GM19468 (cell line): ENCODE data around the gene ABCF2.

Source experiments
- ATAC-seq: cut with Tn5 transposase; IDR thresholded peaks from one replicate; pipeline ENCODE4 v1.9.1; 2021; ENCODE audit warnings: mild to moderate bottlenecking, moderate library complexity, moderate number of reproducible peaks; ENCODE audit not compliant: unreplicated experiment; ENCODE audit errors: extremely low read depth

The ABCF2 gene

DNA sequence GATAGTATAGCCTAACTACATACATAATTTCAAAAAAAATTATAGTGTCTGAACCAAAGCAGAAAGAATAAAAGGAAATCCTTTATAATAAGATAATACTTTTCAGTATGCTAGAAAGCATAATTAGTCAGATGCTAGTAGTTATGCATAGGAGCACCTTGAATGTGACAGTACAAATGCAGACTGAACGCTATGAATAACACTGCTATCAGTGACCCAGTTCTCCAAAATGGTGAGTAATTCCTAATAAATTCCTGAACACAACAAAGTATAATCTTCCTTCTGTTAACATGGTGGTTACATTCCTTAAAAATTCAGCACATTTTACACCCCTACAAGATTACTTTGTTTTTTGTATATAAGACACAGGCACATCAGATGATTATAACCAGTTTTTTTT is 4.1 kb upstream of the ABCF2 start:
- no peak for ATAC-seq

DNA sequence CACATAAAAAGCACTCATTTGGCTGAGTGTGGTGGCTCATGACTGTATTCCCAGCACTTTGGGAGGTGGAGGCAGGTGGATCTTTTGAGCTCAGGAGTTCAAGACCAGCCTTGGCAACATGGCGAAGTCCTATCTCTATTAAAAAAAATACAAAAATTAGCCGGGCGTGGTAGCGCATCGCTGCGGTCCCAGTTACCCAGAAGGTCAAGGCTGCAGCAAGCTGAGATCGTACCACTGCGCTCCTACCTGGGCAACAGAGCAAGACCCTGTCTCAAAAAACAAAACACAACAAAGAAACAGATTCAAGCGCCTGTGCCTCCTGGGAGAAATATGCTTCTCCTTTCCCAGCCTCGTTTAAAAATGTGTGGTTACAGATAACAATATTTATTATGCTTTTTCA is 2.2 kb upstream of the ABCF2 start:
- ATAC-seq: no peak

DNA sequence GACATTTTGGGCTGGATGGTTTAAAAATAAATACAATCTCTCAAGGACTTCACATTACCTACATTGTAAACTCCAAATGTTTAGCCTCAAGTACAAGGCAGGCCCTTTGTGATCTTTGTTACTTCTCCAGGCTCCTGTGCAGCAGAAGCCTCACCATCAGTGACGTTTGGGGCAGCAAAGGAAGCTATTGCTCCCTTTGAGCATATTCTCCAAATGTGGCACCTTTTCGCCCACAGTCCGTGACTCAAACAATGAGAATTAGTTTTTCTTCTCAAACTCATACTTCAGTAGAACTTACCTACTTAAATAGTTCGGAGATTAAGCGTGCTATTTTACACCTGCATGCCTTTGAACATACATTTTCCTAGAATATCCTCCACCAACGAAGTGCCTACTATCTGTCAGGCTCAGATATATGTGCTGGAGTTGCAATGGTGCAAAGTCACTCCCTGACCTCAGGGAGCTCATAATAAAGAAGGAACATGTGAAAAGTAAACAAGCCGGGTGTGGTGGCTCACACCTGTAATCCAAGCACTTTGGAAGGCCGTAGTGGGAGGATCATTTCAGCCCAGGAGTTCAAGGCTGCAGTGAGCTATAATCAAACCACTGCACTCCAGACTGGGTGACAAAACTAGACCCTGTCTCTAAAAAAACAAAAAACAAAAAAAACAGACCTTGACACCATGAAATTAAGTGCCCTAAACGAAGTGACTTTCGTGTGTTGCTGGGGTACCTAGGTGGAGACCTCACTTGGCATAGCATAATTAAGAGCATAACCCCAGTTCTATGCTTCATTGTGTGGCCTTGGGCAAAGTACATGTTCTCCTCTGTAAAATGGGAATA is 1.2 kb upstream of the ABCF2 start:
- ATAC-seq: no peak

DNA sequence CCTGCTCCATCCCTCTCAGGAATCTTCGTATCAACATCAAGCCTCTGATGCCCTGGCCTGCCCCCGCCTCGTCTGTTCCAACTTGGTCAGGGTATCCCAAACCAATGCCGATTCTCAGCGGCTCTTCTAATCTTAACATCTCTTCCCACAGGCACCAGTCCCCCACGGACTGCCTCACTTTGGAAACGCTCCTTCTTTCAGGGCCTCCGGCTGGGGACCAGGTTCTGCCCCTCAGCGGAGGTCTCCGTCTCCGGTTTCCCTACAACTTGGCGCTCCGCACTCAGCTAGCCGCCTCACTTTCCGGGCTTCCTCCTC is 488 bp downstream of the ABCF2 start:
- ATAC-seq: no peak

DNA sequence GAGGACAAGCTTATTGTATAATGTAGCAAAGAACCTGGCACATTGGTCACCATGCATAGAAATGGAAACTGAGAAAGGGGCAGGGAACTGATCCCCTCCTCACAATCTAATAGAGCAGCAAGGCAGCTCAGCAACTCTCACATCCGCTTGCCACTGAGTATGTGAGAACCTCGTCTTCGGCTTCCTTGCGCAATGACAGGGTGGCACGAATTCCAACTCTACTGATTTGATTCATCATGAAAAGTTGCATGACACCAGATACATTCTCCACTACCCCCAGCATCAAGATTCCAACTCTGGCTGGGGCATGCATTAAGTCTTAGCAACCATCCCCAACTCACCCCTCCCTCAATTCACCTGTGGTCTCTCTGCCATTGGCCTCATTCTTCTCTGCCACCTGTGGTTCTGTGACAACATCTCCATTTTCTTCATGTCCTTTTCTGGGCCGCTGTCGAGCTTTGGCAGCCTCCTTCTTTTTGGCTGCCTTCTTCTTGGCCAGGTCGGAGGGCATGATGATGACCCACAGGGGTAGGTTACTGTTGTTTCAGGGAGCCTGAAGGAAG is 976 bp downstream of the ABCF2 start:
- ATAC-seq: no peak

DNA sequence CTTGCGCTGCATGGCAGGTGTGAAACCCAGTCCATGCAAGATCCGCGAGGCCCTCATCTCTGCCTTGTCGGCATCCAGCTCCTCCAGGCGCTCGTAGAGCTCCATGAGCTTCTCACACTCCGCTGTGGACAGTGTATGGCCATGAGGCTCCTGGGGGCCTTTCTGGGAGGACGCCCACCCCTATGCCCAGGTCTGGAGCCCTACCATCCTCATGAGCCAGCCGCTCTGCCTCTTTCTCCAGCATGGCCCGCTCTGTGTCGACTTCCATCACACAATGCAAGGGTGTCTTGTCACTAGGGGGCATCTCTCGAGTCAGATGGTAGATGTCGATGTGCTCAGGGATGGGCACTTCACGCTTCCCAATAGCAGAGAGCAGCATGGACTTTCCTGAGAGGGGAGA is 3.3 kb downstream of the ABCF2 start:
- no peak for ATAC-seq

DNA sequence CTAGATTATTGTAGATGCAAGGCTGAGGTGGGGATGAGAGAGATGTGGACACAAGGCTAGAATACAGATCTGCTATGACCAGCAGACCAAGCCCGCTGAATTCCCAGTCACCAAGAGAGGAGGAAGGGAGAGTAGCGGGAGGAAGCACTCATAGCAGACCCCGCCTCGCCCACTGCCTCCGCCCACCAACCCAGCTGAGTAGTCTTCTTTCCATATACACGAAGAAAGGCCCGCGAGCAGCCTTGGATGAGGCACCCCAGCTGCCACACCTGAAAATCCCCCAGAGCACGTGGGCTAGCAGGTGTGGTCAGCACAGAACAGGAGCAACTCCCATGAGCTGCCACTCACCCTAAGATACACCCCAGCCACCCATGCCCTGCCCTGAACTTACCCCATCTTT is 8.8 kb downstream of the ABCF2 start:
- ATAC-seq: no peak

DNA sequence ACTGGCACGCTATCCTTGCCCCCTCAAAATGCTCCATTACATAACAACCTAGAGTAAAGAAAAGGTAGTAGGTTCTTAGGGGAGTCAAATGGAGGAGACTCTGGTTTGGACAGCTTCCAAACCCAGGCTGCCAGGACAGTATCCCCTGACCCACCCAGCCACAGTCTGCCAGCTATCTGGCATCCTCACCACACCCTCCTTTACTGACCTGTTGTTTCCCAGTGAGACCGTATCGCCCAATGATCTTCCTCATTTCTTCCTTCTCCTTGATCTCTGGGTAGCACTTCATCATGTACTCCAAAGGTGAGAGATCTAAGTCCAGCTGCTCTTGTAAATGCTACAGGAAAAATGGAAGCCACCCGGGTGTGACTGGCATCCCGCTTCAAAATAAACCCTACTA is 11.6 kb downstream of the ABCF2 start:
- no peak for ATAC-seq

DNA sequence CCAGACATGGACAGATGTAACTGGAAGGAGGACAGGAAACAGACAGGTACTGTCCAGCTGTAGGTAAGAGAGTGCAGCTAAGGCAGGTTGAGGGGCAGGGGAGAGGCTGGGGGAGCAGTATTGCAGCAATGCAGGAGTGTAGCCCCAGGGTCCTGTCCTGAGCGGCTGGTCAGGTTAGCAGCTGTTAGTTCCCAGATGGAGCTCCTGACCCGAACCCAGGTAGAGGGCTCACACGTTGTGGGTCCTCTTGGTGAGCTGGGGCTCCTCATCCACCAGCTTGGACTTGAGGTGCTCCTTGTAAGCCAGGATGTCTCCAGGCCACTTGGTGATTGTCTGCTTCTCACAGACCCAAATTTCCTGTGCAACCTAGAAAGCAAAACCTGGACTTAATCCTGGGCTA is 13.2 kb downstream of the ABCF2 start:
- ATAC-seq: no peak

DNA sequence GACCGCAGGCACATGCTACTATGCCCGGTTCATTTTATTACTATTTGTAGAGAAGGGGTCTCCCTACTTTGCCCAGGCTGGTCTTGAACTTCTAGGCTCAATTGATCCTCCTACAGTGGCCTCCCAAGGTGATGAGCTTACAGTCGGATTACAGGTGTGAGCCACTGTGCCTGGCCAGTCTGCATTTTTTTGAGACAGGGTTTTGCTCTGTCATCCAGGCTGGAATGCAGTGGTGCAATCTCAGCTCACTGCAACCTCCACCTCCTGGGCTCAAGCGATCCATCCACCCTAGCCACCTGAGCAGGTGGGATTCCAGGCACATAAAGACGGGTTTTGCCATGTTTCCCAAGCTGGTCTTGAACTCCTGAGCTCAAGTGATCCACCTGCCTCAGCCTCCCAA is 14.4 kb downstream of the ABCF2 start:
- no peak for ATAC-seq

DNA sequence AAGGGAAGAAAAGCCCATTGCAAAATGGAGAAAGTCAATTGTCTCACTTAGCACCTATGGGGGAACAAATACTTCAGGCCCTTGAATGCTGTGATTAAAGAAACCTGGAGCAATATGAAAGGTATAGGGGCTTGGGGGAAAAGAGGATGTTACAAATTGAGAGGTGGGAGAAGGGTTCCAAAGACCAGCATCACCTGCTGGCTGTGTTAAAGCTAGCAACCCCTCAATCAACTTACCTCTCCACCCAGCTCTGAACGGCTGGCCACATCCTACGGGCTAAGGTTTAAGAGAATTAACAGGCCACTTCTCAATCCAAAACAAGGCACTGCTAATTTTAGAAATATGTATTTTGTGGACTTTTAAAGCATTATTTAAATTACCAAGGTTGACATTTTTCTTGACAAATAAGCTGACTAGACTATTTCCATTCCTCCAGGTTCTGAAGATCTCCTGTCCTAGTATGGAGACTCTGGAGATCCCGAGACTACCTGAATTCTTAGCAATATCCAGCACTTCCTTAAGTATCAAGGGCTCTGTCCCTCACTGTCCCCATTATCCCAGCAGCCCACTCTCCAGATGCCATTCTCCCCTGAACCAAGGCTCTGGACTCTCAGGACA is 15.7 kb downstream of the ABCF2 start:
- ATAC-seq: no peak

DNA sequence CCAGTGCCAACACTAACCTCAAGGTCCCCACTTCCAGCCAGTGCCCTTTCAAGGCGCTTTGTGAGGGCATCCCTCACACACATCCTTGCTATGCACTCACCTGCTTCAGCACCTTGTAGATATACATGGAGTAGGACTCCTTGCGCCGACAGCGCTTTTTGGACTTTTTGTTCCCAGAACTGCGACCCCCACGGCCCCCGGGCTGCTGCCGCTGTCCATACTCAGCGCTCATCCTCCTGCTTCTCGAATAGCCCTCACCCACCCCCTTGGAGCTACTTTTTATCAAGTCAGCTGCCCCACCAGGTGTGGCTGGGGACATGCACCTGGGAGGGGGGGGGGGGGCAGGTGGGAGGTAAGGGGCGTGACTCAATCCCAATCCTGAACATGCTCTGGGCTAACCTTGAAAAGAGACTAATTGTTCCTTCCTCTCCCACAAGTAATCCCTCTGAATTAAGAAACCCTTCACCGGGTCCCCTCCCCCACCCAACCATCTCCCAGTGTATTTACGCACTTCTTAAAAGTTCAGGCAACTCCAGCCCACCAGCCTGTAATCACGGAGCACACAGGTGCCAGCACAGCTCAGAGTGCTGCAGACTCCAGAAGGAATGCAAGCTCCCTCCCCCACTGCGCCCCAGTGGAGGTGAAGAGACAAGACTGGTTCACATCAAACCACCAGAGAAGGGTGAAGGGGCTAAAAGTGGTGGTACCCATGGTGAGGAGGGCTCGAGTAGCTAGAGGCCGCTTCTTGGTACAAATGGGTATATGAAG is 16.7 kb downstream of the ABCF2 start, which contains the start of gene H2BK1:
H2BK1 (minus strand) TSS at position 402 of the 768 bp plus-strand sequence; CDS start at position 232, 170 bp downstream.
- ATAC-seq: no peak

DNA sequence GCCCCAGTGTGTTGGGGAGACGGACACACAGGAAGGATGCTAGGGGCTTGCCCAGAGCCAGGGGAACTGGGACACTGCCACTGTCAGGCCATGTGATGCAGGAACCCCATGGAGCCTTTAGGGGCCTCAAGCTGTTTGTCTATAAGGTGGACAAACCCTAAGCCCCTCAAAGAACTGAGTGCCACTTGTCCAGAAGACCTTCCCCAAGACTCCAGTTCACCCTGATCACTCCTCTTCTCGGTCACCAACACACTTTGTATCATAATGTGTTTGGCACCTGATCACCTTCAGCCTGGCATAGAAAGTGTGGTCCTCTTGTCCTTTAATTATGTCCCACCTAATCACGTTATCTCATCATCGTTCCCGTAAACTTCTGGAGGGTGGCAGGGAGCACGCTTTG is 17.4 kb downstream of the ABCF2 start:
- ATAC-seq: no peak

DNA sequence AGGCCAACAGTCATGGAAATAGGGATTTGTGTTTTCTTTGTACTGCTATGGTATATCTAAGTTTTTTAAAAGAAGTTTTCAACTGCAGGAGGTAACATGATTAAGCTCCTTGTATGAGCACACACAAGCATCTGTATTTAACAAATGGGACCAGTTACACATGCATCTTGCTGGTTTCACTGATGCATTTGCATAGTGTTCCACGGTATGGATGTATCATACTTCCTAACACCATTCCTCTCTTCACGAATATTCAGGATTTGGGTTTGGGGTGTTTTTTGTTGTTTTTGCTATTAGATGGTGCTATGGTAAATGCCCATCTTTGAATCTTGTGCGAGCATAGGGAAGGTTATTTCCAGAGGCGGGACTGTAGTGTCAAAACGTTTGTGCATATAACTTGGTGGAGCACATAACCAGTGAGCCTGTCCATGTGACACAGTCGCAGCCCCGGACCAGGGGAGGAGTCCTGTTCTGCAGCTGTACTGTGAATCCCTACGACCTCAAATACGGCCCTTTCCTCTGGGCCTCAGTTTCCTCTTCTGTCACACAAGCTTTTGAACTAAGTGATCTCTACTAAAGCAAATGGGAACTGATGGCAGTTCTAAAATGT is 18.6 kb downstream of the ABCF2 start:
- ATAC-seq: no peak

DNA sequence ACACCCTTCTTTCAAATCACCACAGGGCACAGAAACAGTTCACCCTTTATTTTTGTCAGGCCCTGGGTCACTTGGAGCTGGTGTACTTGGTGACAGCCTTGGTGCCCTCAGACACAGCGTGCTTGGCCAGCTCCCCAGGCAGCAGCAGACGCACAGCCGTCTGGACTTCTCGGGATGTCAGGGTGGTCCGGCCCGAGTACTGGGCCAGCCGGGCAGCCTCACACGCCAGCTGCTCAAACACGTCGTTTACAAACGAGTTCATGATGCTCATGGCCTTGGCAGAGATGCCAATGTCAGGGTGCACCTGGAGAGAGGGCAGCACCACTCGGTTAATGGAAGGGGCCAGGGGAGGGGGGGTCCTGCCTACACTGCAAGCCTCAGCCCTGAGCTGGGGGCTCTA is 19.2 kb downstream of the ABCF2 start:
- ATAC-seq: no peak

DNA sequence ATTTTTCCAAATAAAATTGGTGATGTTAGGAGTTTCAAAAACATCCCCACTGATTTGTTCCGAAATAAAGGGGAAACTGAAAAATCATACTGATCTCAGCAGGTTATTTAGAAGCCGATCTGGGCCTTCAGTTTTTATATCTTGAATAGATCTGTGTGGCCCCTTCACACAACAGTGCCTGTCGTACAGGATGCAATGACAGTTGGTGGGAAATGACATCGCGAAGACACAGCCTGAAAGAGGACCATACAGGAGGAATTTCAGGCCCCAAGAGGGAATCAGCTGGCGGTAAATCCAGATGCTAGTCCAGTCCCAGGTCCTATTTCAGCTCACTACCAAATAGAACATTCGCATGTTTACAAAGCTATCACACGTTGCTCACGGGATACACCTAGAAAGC is 19.7 kb downstream of the ABCF2 start:
- ATAC-seq: no peak

DNA sequence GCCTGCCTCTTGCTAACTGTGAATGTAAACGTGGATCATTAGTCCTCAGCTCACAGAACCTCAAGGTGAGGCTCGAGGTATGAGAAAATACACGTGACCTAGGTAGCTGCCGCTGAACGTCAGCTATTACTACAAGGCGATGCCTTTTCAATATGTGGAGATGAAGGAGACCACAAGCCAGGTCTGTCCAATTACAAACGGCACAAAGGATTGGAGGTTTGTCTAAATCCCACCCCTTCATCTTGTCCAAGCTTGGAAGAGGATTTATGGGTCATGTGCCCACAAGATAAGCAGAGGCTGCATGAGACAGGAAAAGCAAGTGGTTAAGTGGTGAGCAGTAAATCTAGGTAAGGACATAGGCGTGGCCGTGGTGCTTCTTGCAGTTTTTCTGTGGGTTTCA is 20.1 kb downstream of the ABCF2 start:
- no peak for ATAC-seq

DNA sequence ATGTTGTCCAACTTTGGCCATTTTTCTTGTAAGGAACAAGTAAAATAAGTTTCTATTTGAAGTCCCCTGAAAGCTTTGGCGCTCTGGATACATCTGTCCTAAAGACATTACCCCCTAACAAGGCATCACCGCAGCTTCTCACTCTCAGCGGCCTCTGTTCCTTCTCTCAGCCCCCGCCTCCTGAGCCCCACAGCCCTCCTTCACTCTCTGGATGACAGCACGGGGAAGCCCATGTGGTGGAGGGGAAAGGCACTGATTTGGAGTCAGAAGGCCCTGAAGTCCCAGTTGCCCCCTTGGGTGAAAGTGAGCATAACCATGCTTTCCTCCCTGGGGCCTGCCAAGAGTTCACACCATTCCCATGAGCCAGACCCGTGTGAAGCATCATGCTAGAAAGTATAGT is 21.3 kb downstream of the ABCF2 start:
- no peak for ATAC-seq

DNA sequence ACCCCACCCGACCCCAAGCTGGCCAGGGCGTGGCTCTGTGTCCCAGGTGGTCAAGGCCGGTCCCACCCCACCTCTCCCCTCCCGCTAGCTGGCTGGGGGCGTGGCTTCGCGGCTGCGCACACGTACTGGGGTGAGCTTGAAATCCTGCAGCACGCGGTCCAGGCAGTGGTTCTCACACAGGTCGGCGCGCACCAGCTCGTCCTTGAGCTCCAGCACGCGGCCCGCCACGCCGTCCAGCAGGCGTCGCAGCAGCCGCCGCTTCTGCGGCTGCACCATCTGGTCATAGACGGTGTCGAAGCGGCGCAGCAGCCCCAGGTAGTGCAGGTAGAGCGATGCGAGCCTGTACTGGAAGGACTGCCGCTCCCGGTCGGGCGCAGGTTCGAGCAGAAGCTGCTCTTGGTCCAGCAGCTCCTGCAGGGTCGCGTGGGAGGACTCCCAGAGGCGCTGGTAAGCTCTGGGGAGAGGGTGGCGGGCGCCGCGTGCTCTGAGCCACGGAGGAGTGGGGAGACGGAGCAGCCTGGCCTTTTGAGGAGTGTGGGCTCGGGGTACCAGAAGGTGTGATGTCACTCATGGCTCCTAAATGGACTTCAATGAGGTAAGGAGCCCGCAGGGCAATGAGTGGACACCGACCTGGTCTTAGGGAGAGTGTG is 22.5 kb downstream of the ABCF2 start:
- ATAC-seq: no peak

DNA sequence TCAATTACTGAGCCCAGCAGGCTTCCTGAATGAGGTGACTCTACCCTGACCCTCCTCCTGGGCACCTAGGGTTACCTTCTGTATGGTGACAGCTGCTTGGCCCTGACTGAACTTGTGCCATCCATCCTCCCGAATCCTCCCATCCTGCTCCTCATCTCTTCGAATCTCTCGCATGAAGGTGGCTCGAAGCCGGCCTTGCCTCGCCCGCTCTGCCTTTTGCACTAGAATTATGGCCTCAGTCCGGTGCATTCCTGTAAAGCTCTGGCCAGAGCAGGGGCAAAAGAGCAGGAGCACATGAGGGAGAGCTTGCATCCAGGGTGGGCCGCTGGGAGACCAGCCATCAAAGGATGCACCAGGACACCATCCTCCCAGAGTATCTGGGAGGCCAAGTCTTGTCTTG is 24.2 kb downstream of the ABCF2 start:
- no peak for ATAC-seq
